Endothelial cell (in vitro differentiated cells): ENCODE measurements around the gene TPP2. TPM values are rescaled to one million over a fixed set of nuclear protein-coding genes. Genes with fewer than 3 reads are reported as not detected.

Experiments used
- DNase-seq: peaks from one replicate; pipeline ENCODE4 v3.0.0; 2021; ENCODE audit warnings: low spot score
- H3K27ac Mint-ChIP-seq: one replicate; pipeline ENCODE4 v1.8.0; 2021; ENCODE audit warnings: mixed read lengths, inconsistent platforms; ENCODE audit not compliant: unreplicated experiment
- H3K27me3 Mint-ChIP-seq: one replicate; pipeline ENCODE4 v1.8.0; 2021; ENCODE audit warnings: mild to moderate bottlenecking, moderate library complexity, mixed read lengths, inconsistent platforms; ENCODE audit not compliant: unreplicated experiment
- H3K36me3 Mint-ChIP-seq: one replicate; pipeline ENCODE4 v1.8.0; 2021; ENCODE audit warnings: mild to moderate bottlenecking, low read depth, mixed read lengths, inconsistent platforms; ENCODE audit not compliant: unreplicated experiment
- H3K4me1 Mint-ChIP-seq: one replicate; pipeline ENCODE4 v1.8.0; 2021; ENCODE audit warnings: mild to moderate bottlenecking, mixed read lengths, inconsistent platforms; ENCODE audit not compliant: unreplicated experiment
- H3K4me3 Mint-ChIP-seq: one replicate; pipeline ENCODE4 v1.8.0; 2021; ENCODE audit warnings: mild to moderate bottlenecking, mixed read lengths, inconsistent platforms; ENCODE audit not compliant: unreplicated experiment
- H3K9me3 Mint-ChIP-seq: one replicate; pipeline ENCODE4 v1.8.0; 2021; ENCODE audit warnings: mixed read lengths, inconsistent platforms; ENCODE audit not compliant: unreplicated experiment
- total RNA-seq: library from RNA; stranded (reverse); fragmentation: NEBNext Ultra II Directional; extraction: Animal tissue kit (Norgen Biotek cat#: 25700); gene quantifications from one replicate; pipeline ENCODE4 v1.2.1, GENCODE V29; 2021; ENCODE audit not compliant: unreplicated experiment
- TF ChIP-seq, protein P1 (sequence below): fragments of 200-600 bp; sonication (generic); IDR thresholded peaks from one replicate; pipeline ENCODE4 v1.5.0; 2021; ENCODE audit warnings: antibody characterized with exemption; ENCODE audit not compliant: unreplicated experiment

TPP2 gene
- total RNA-seq, 1 donor from 2014 or later, result 91.2 TPM

DNA sequence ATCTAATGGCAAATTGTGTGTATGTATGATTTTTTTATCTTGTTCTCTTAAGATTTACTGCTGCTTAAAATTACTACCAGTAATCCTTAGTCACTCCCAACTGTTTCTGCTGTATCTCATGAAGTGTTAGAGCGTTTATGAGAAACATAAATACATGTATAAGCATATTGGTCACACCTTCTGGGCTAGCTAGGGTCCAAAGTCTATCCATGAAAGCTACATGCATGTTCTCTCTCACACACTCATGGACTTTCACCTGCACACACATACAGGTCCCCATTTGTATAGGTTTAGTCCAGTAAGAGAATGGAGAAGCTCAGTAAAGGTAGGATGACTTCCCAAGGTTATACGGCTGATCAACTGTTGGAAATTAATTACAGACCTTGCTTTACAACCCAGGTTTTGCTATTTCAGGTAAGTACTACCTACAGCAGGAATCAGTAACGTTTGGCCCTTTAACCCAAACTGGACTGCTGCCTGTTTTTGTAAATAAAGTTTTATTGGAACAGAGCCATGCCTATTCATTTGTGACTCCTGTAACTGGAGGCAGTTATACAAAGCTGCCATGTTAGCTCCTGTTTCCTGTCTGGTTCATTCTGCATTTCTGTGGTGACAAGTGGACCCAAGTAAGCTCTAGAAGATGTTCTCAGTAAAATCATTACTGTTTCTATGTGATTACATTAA is 82.8 kb downstream of the TPP2 start:
- peaks cover 17% of the 10 kb centered on the region for H3K36me3 Mint-ChIP-seq
- no peaks in the 10 kb centered on the region for H3K9me3 Mint-ChIP-seq
- H3K4me1 Mint-ChIP-seq, result peaks cover 5% of the 10 kb centered on the region
- no peak for DNase-seq
- TF ChIP-seq, protein P1, sequence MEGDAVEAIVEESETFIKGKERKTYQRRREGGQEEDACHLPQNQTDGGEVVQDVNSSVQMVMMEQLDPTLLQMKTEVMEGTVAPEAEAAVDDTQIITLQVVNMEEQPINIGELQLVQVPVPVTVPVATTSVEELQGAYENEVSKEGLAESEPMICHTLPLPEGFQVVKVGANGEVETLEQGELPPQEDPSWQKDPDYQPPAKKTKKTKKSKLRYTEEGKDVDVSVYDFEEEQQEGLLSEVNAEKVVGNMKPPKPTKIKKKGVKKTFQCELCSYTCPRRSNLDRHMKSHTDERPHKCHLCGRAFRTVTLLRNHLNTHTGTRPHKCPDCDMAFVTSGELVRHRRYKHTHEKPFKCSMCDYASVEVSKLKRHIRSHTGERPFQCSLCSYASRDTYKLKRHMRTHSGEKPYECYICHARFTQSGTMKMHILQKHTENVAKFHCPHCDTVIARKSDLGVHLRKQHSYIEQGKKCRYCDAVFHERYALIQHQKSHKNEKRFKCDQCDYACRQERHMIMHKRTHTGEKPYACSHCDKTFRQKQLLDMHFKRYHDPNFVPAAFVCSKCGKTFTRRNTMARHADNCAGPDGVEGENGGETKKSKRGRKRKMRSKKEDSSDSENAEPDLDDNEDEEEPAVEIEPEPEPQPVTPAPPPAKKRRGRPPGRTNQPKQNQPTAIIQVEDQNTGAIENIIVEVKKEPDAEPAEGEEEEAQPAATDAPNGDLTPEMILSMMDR, result no peak
- no peak overlapping the region for H3K4me3 Mint-ChIP-seq
- H3K27me3 Mint-ChIP-seq, result no peaks in the 10 kb centered on the region
- H3K27ac Mint-ChIP-seq, result no peak overlapping the region

GRCh38 chr13:102680133-102680717 is 83.4 kb downstream of the TPP2 start:
- peaks cover 5% of the 10 kb centered on the region for H3K4me1 Mint-ChIP-seq
- no peak for DNase-seq
- H3K4me3 Mint-ChIP-seq, result no peak overlapping the region
- TF ChIP-seq, protein P1, result no peak
- no peaks in the 10 kb centered on the region for H3K27me3 Mint-ChIP-seq
- no peak overlapping the region for H3K27ac Mint-ChIP-seq
- H3K36me3 Mint-ChIP-seq, result peaks cover 17% of the 10 kb centered on the region
- H3K9me3 Mint-ChIP-seq, result no peaks in the 10 kb centered on the region

- DNase-seq, result no peak
- TF ChIP-seq, protein P1, result no peak
- Mint-ChIP-seq H3K9me3 (no peaks in the 10 kb centered on the region), H3K36me3 (peaks cover 17% of the 10 kb centered on the region), H3K27me3 (no peaks in the 10 kb centered on the region), H3K27ac (no peak overlapping the region), H3K4me1 (peaks cover 7% of the 10 kb centered on the region), H3K4me3 (no peak overlapping the region)
Observed at GRCh38 chr13:102680842-102681740, 84.3 kb downstream of the TPP2 start.

DNA sequence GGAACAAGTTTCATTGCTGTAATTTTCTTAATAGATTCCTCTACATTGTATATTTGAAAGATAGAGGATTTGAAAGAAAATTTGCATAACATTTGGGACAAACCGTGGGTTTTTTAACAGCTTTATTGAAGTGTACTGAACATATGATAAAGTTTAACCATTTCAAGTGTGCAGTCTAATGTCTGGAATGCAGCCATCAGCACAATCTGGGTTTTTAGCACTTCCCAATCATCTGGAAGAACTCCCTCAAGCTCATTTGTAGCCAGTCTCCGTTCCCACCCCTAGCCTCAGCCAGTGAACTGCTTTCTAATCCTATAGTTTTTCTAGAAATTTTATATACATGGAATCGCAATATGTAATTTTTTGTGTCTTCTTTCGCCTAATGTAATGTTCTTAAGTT is 85.4 kb downstream of the TPP2 start:
- no peaks in the 10 kb centered on the region for H3K9me3 Mint-ChIP-seq
- peaks cover 16% of the 10 kb centered on the region for H3K36me3 Mint-ChIP-seq
- H3K4me3 Mint-ChIP-seq, result no peak overlapping the region
- TF ChIP-seq, protein P1, result no peak
- H3K4me1 Mint-ChIP-seq, result peaks cover 8% of the 10 kb centered on the region
- no peak for DNase-seq
- peak overlapping the region; percentile 70 for H3K27ac Mint-ChIP-seq
- no peaks in the 10 kb centered on the region for H3K27me3 Mint-ChIP-seq
